Measurements from ENCODE around the gene APCDD1. TPM values are rescaled to one million over a fixed set of nuclear protein-coding genes. Genes with fewer than 3 reads are reported as not detected.

The APCDD1 gene
- total and polyA plus RNA-seq, 2 of the 13 experiments (the other 11 are each of a cell fraction or from before 2014, with no cell fraction given), result 2.1 to 8.6 TPM

GRCh38 chr18:10490401-10491165, 36.1 kb downstream of the APCDD1 start (continued):
- TF ChIP-seq ELF3 (CRISPR knock-in tag; IDR thresholded peaks at IDR 0.05), result no peak
- no peak for TF ChIP-seq KMT2A (CRISPR knock-in tag; IDR thresholded peaks at IDR 0.05)
- TF ChIP-seq SNAI1 (CRISPR knock-in tag; IDR thresholded peaks at IDR 0.05; ENCODE audit: borderline replicate concordance), result no peak
- TF ChIP-seq NCOA2 (CRISPR knock-in tag; IDR thresholded peaks at IDR 0.05), result 0 out of 2 replicates have a peak, but pooled peaks have one; percentile 24
- no peak for TF ChIP-seq SKIL (CRISPR knock-in tag; IDR thresholded peaks at IDR 0.05; ENCODE audit: borderline replicate concordance)
- TF ChIP-seq HNF1B (CRISPR knock-in tag; IDR thresholded peaks at IDR 0.05), result no peak
- peak; percentile 51; the same call in 1 of the 2 replicates for TF ChIP-seq ZNF614 (CRISPR knock-in tag; IDR thresholded peaks at IDR 0.05; ENCODE audit: borderline replicate concordance)
- no peak for TF ChIP-seq ZNF576 (CRISPR knock-in tag; IDR thresholded peaks at IDR 0.05)
- TF ChIP-seq ZNF326 (CRISPR knock-in tag; IDR thresholded peaks at IDR 0.05; ENCODE audit: borderline replicate concordance), result no peak
- TF ChIP-seq ZNF335 (CRISPR knock-in tag; IDR thresholded peaks at IDR 0.05), result no peak
- TF ChIP-seq SALL1 (CRISPR knock-in tag; IDR thresholded peaks at IDR 0.05), result peak; percentile 31; the same call in 1 of the 2 replicates
- no peak for TF ChIP-seq PRDM15 (CRISPR knock-in tag; IDR thresholded peaks at IDR 0.05)
- TF ChIP-seq ZNF781 (CRISPR knock-in tag; IDR thresholded peaks at IDR 0.05; ENCODE audit: borderline replicate concordance, not compliant biosample characterization), result no peak
- 0 out of 2 replicates have a peak, but pooled peaks have one; percentile 28 for TF ChIP-seq MIER2 (CRISPR knock-in tag; IDR thresholded peaks at IDR 0.05)
- TF ChIP-seq ZMYM4 (CRISPR knock-in tag; IDR thresholded peaks at IDR 0.05), result no peak; the same call in 1 of the 2 replicates

All from HepG2 (cell line).